ENCODE measurements around the gene HDGFL2.
"Not testable (repeated sequence)": the region's sequence is repeated elsewhere in the genome, so short reads cannot be mapped to it uniquely, and the experiment has no call there.

Gene HDGFL2

DNA sequence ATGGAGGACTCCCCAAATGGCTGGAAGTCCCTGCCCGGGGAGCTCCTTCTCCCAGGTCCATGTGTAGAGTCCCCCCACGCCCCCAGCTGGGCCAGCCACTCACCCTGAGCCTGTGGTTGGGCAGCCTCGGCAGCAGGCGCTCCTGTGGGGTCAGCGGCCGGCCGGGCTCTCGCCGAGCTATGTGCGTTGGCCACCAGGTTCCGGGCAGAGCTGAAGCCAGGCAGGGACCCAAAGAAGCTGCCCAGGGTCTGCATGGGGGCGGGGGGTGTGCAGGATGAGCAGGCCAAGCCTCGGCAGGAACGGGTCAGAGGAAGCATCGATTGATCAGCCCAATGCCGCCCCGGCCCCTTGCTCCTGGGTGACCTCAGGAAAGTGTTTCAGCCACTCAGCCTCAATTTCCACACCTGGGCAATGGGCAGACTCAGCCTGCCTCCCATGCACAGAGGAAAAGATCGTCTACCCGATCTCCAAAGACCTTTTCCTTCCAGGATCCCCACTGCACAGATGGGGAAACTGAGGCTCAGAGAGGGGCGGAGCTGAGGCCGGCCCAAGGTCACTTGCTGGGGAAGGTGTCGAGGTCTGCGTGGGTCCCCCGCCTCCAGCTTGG is 45.5 kb downstream of the HDGFL2 start:
- no peak for DNase-seq

GRCh38 chr19:4518345-4519171 is 46.5 kb downstream of the HDGFL2 start, which contains the start of gene PLIN4:
Gene PLIN4 (minus strand): TSS chr19:4518486. CDS start chr19:4518272, 214 bp downstream.
- no peak for DNase-seq

DNA sequence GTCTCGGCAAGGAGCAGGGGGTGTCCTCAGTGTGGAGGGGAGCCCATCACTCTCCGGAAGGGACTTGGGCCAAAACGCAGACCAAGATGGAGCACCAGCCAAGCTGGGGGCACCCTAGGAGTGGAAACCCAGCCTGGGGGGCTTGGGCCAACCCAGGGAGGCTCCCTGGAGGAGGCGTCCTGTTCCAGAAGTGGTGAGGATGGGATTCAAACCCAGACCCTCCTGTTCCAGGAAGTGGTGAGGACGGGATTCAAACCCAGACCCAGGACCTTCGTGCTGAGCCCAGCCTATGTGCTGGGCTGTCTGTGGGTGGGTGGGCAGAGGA is 47.0 kb downstream of the HDGFL2 start:
- DNase-seq, result no peak

- no peak for DNase-seq
Measured at GRCh38 chr19:4519521-4520277, 47.6 kb downstream of the HDGFL2 start.

DNA sequence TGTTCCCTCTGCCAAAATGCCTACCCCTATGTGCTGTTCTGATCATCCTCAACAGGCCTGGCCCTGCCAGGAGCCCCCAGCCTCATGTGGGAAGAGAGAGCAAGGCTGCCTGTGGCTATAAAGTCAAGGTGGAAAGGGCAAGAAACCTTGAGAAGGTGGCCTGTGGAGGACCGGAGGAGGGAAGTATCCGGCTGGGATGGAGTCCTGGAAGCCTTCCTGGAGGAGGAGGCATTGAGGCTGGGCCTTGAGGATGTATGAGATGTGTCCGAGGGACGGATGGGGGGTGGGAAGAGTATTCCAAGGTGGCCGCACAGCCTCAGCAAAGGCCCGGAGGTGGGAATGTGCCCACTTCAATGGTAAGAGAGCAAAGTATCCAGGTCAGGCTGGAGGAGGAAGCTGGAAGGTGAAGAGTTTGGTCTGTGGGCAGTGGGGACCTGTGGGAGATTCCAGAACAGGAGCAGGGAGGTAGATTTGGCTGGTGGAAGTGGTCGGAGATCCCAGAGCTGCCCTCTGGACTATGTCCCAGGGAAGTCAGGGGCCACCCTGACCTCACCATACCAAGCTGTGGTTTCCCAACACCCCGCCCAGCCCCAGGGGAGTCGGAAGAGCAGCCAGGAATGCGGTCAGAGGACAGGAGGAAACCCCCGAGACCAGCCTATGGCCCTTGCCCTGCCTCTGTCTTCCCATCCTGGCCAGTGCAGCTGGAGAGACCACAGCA is 49.2 kb downstream of the HDGFL2 start:
- DNase-seq, result no peak

GRCh38 chr19:4521888-4522242 is 49.8 kb downstream of the HDGFL2 start:
- DNase-seq, result no peak

DNA sequence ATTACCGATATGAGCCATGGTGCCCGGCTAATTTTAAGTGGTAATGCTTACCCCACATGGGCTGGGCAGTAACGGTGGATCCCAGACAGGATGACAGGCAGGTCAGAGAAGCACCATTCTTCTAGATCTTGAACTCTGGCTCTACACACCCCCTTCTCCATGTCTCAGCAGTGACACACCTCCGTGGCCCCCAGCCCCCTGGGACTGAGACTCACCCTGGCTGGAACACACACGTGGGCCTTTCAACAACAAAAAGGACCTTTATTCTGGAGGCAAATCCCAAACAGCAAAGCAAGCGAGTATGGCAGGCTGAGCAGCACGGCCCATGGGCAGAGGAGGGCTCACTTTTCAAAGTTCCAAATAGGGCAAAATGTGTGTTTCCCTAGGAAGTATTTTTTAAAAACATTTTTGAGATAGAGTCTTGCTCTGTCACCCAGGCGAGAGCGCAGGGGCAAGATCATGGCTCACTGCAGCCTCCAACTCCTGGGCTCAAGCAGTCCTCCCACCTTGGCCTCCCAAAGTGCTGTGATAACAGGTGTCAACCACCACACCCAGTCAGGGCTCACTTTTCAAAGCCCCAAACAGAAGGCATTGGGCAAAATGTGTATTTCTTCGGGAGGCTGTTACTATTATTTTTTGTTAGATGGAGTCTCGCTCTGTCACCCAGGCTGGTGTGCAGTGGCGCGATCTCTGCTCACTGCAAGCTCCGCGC is 50.4 kb downstream of the HDGFL2 start:
- no peak for DNase-seq

GRCh38 chr19:4523306-4524110 is 51.4 kb downstream of the HDGFL2 start:
- DNase-seq, result no peak

DNA sequence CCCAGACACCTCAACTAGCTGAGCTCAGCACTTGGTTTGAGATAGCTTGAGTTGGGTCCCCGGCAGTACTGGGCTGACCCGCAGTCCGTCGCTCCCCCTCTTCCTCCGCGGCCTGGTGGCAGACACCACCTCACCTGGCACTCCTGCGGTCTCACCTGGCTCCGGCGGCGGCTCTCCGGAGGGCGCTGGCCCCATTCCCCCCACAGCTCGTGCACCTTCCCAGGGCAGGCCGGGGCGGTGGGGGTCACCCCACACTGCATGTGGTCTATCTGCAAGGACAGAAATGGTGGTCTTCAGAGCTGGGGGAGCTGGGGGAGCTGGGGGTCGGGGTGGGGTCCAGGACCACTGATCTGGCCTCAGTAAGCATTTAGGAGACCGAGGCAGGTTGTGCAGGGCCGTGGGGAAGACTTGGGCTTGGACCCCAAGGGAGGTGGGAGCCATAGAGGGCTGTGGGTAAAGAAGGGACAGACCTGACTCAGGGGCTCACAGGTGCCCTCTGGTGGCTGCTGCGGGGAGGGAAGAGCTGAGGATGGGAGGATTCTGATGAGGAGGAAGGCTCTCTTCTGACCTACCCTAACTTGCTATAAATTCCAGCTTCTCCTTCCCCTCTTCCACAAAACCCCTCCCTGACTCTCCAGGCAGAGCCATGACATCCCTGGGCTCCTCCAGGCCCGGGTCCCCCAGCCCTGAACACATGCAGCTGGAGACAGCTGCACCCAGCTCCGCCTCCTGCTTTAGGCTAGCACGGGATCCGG is 52.9 kb downstream of the HDGFL2 start:
- no peak for DNase-seq

DNA sequence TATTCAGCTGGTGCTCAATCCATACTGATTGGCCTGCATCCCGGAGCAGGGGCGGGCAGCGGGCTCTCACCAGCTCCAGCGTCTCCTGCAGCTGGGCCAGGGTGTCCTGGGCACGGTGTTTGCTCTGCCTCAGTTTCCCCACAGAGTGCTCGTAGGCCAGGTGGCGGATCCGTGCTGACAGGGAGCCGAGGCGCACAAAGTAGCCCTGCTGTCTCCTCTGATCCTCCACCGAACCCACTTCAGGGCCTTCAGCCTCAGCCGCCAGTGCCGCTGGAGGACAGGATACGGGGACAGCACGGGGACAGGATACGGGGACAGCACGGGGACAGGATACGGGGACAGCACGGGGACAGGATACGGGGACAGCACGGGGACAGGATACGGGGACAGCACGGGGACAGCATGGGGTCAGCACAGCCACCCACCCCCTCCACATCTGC is 53.5 kb downstream of the HDGFL2 start:
- no peak for DNase-seq

DNA sequence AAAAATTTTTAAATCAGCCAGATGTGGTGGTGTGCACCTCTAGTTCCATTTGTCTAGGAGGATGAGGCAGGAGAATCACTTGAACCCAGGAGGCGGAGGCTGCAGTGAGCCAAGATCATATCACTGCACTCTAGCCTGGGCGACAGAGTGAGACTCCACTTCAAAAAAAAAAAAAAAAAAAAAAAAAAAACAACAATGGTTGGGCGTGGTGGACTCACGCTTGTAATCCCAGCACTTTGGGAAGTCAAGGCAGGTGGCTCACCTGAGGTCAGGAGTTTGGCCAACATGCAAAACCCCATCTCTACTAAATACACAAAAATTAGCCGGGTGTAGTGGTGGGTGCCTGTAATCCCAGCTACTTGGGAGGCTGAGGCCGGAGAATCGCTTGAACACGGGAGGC is 55.3 kb downstream of the HDGFL2 start:
- not testable (repeated sequence) for DNase-seq

GRCh38 chr19:4528843-4529242 is 56.7 kb downstream of the HDGFL2 start:
- DNase-seq, result no peak

DNA sequence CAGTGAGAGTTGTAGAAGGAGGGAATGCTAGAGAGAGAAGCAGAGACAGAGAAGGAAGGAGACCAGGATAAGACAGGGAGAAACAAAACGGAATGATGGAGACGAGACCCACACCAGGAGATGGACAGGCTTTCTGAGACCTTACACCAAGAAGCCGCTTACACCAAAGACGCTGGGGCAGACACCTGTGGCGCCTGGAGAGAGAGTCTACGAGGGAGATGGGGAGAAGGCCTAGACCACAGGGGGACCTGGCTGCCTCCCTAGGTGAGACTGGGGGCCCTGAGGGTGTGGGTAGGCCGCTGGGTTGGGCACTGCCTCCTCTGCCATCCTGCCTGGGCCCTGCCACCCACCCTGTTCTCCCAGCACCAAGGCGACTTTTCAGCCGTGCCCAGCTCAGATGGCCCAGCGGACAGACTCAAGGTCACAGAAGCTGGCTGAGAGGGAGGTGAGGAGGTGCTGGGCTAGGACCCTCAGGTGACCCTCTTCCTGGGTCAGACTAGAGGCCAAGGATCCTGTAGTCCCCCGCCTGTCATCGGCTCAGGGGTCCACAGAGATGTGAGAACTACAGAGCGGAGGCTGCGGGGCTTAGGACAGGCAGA is 57.9 kb downstream of the HDGFL2 start:
- no peak for DNase-seq

DNA sequence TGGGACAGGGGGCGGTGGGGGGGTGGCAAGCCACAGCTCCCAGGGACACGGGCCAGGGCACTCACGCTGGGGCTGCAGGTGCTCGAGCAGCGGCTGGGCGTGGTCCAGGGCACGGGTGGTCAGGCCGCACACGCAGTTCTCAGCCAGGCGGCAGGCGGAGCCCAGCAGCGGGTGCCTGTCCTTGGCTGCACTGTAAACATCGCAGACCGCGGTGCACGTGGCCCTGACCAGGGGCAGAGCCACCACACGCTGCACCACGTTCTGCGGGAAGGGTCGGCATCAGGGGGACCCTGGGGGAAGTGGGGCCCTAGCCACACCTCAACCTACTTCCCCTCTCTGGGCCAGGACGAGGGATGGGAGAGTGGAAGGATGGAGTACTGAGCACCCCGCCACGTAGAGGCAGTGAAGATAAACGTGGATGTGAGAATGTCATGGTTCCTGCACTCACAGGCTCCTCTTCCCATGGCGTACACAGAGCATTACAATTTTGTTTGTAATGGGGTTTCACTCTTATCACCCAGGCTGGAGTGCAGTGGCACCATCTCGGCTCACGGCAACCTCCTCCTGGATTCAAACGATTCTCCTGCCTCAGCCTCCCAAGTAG is 59.6 kb downstream of the HDGFL2 start:
- no peak for DNase-seq

GRCh38 chr19:4533334-4533733 is 61.2 kb downstream of the HDGFL2 start:
- no peak for DNase-seq

- DNase-seq, result no peak
Measured at GRCh38 chr19:4533835-4534424, 61.8 kb downstream of the HDGFL2 start.

DNA sequence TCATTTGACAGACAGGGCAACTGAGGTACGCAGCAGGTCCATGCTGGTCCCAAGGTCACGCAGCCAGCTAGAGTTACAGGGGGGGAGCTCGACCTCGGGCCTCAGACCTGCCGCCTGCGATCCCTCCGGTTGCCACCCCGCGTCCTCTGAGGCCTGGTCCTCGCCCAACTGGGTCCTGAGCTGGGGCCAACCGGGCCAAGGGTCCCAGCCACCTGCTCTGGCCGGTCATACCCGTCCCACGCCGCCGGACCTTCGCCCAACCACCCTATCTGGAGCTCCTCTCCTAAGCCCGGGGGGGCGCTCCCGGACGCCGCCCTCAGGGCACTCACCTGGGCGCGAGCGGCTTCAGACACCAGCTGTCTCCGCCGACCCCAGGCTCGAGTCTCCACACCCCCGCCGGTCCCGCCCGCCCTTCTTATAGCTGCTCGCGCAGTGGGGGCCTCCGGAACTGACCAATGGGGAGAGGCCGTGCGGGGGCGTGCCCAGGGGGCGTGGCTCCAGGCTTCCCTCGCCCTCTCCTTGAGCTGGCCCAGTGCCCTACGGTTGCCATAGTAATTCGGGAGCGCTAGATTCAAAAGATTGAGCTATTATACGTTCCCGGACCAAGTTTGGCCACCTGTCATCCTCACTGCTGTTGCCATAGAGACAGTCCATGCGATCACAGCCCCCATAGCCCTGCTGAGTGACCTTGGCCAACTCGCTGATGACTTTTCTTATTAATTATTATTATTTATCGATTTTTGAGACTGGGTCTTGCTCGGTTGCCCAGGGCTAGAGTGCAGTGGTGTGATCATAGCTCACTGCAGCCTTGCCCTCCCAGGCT is 63.0 kb downstream of the HDGFL2 start, which contains the start of gene PLIN5:
Gene PLIN5, minus strand, starts transcription at position 389 of the 823 bp plus-strand sequence. CDS start 1,150 bp downstream, outside the sequence.
- peak; percentile 21 for DNase-seq

DNA sequence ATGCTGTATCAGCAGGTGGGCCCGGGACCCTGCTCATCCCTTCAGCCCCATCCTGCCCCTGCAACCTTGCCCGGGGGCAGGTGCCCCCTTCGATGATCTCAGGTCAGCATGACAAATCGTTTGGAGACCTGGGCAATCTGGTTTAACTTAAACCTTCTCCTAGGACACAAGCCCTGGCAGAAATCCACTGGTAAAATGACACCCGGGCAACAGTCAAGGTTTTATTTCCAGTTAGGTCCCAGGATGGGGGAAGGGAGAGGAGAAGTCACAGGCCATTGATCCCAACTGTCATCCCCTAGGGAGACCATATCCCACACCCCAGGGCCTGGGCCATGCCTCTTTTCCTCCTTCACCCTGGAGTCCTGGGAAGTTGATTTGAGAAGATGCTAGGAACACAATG is 64.7 kb downstream of the HDGFL2 start:
- DNase-seq, result peak; percentile 57
